ENCODE data around the gene HTR3C.

GRCh38 chr3:184059424-184059823 lies 6.6 kb downstream of the HTR3C start:
- TF ChIP-seq POLR2AphosphoS5 (IDR thresholded peaks at IDR 0.05) (no peak), EP300 (IDR thresholded peaks at IDR 0.05) (no peak)
- TF ChIP-seq, protein P1, sequence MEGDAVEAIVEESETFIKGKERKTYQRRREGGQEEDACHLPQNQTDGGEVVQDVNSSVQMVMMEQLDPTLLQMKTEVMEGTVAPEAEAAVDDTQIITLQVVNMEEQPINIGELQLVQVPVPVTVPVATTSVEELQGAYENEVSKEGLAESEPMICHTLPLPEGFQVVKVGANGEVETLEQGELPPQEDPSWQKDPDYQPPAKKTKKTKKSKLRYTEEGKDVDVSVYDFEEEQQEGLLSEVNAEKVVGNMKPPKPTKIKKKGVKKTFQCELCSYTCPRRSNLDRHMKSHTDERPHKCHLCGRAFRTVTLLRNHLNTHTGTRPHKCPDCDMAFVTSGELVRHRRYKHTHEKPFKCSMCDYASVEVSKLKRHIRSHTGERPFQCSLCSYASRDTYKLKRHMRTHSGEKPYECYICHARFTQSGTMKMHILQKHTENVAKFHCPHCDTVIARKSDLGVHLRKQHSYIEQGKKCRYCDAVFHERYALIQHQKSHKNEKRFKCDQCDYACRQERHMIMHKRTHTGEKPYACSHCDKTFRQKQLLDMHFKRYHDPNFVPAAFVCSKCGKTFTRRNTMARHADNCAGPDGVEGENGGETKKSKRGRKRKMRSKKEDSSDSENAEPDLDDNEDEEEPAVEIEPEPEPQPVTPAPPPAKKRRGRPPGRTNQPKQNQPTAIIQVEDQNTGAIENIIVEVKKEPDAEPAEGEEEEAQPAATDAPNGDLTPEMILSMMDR (IDR thresholded peaks at IDR 0.05), result no peak
